Measurements from ENCODE around the gene RPA3. TPM values are rescaled to one million over a fixed set of nuclear protein-coding genes. Genes with fewer than 3 reads are reported as not detected.

The RPA3 gene
- total RNA-seq, 1 experiment from 2014 or later = 87.5 TPM

DNA sequence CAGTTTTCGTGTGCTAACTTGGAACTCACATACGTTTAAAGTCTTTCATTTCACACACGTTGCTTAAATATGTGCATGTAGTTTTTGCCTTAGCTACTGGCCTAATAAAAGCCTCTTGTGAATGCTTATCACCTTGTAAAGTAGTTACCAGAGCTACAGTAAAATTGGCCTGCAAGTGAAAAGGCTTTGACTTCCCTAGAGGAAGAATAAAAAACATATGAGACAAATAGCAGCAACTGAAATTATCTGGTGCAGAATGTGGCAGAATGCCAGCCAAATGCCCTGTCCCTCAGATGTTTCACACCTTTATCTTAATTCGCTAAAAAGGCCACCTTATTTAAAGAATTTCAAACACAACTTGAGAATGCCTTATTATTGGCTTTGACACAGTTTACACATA is 28.1 kb upstream of the RPA3 start:
- H3K27me3 ChIP-seq (ENCODE audit: insufficient read depth, low read length) = no peaks in the 10 kb centered on the region
- ATAC-seq (no peak), DNase-seq (ENCODE audit: low read depth, low spot score) (no peak)
- no peak overlapping the region for H3K4me2 ChIP-seq (ENCODE audit: low read length)
- H3K4me3 ChIP-seq (replicated peaks in 1 of 2; ENCODE audit: low read depth in 1 of 2, low read length in 2 of 2) = no peak overlapping the region
- H3K9me3 ChIP-seq (ENCODE audit: control insufficient read depth in 1 of 2, insufficient read depth in 1 of 2, low read depth in 1 of 2, low read length in 2 of 2) = no peaks in the 10 kb centered on the region
- CTCF ChIA-PET = no interaction called here
- H3K9ac ChIP-seq (ENCODE audit: low read length) = no peak overlapping the region
- H3K79me2 ChIP-seq (ENCODE audit: insufficient read depth, low read length) = no peaks in the 10 kb centered on the region
- no peaks in the 10 kb centered on the region for H3K9me2 ChIP-seq (ENCODE audit: insufficient read depth)
- no peaks in the 10 kb centered on the region for H4K20me1 ChIP-seq (ENCODE audit: insufficient read depth)
- no peak overlapping the region for H2AFZ ChIP-seq (ENCODE audit: low read depth, low read length, poor library complexity, severe bottlenecking)
- RAD21 ChIA-PET (ENCODE audit: low non-redundant PET in 1 of 2, low total read pairs in 2 of 2, uncharacterized antibody in 2 of 2, unreplicated experiment in 2 of 2) = no interaction called here
- intact Hi-C loops (cut with micrococcal nuclease) = no loop called here
- H3K27ac ChIP-seq (ENCODE audit: low read depth, low read length) = no peak overlapping the region
- TF ChIP-seq EGR1 (IDR thresholded peaks at IDR 0.05; ENCODE audit: low read depth) (no peak), YY1 (IDR thresholded peaks at IDR 0.05; ENCODE audit: extremely low read depth, insufficient replicate concordance, low read depth, low read length) (no peak), SRF (IDR thresholded peaks at IDR 0.05; ENCODE audit: low read depth) (no peak), EZH2phosphoT487 (IDR thresholded peaks at IDR 0.05; ENCODE audit: borderline replicate concordance) (no peak), JUND (IDR thresholded peaks at IDR 0.05) (no peak), POLR2A (IDR thresholded peaks at IDR 0.05; ENCODE audit: borderline replicate concordance, extremely low read depth, insufficient read depth, insufficient read length) (no peak), RAD21 (IDR thresholded peaks at IDR 0.05; ENCODE audit: low read depth) (no peak), POLR2AphosphoS5 (IDR thresholded peaks at IDR 0.05; ENCODE audit: low read depth, low read length) (no peak), CEBPB (IDR thresholded peaks at IDR 0.05; ENCODE audit: low read depth) (no peak), ZNF274 (IDR thresholded peaks at IDR 0.05; ENCODE audit: low read depth, low read length) (no peak), TCF7L2 (IDR thresholded peaks at IDR 0.05; ENCODE audit: borderline replicate concordance, extremely low read depth, insufficient read depth, insufficient read length) (no peak), ELF1 (IDR thresholded peaks at IDR 0.05; ENCODE audit: borderline replicate concordance, low read depth) (no peak), EZH2 (IDR thresholded peaks at IDR 0.05) (no peak), CBX3 (IDR thresholded peaks at IDR 0.05; ENCODE audit: low read depth) (no peak), ZFX (IDR thresholded peaks at IDR 0.05) (no peak), SIN3A (IDR thresholded peaks at IDR 0.05; ENCODE audit: low read depth) (no peak)
- TF ChIP-seq, protein P1, sequence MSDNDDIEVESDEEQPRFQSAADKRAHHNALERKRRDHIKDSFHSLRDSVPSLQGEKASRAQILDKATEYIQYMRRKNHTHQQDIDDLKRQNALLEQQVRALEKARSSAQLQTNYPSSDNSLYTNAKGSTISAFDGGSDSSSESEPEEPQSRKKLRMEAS (IDR thresholded peaks at IDR 0.05) = no peak
- TF ChIP-seq, protein P2, sequence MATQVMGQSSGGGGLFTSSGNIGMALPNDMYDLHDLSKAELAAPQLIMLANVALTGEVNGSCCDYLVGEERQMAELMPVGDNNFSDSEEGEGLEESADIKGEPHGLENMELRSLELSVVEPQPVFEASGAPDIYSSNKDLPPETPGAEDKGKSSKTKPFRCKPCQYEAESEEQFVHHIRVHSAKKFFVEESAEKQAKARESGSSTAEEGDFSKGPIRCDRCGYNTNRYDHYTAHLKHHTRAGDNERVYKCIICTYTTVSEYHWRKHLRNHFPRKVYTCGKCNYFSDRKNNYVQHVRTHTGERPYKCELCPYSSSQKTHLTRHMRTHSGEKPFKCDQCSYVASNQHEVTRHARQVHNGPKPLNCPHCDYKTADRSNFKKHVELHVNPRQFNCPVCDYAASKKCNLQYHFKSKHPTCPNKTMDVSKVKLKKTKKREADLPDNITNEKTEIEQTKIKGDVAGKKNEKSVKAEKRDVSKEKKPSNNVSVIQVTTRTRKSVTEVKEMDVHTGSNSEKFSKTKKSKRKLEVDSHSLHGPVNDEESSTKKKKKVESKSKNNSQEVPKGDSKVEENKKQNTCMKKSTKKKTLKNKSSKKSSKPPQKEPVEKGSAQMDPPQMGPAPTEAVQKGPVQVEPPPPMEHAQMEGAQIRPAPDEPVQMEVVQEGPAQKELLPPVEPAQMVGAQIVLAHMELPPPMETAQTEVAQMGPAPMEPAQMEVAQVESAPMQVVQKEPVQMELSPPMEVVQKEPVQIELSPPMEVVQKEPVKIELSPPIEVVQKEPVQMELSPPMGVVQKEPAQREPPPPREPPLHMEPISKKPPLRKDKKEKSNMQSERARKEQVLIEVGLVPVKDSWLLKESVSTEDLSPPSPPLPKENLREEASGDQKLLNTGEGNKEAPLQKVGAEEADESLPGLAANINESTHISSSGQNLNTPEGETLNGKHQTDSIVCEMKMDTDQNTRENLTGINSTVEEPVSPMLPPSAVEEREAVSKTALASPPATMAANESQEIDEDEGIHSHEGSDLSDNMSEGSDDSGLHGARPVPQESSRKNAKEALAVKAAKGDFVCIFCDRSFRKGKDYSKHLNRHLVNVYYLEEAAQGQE (IDR thresholded peaks at IDR 0.05; ENCODE audit: low read depth) = no peak
- TF ChIP-seq, protein P3, sequence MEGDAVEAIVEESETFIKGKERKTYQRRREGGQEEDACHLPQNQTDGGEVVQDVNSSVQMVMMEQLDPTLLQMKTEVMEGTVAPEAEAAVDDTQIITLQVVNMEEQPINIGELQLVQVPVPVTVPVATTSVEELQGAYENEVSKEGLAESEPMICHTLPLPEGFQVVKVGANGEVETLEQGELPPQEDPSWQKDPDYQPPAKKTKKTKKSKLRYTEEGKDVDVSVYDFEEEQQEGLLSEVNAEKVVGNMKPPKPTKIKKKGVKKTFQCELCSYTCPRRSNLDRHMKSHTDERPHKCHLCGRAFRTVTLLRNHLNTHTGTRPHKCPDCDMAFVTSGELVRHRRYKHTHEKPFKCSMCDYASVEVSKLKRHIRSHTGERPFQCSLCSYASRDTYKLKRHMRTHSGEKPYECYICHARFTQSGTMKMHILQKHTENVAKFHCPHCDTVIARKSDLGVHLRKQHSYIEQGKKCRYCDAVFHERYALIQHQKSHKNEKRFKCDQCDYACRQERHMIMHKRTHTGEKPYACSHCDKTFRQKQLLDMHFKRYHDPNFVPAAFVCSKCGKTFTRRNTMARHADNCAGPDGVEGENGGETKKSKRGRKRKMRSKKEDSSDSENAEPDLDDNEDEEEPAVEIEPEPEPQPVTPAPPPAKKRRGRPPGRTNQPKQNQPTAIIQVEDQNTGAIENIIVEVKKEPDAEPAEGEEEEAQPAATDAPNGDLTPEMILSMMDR (IDR thresholded peaks at IDR 0.05 in 2 of 3, conservative IDR thresholded peaks at IDR 0.05 in 1 of 3; ENCODE audit: borderline replicate concordance in 1 of 3, insufficient read depth in 1 of 3, low read depth in 2 of 3, low read length in 2 of 3) = no peak
- TF ChIP-seq, protein P4, sequence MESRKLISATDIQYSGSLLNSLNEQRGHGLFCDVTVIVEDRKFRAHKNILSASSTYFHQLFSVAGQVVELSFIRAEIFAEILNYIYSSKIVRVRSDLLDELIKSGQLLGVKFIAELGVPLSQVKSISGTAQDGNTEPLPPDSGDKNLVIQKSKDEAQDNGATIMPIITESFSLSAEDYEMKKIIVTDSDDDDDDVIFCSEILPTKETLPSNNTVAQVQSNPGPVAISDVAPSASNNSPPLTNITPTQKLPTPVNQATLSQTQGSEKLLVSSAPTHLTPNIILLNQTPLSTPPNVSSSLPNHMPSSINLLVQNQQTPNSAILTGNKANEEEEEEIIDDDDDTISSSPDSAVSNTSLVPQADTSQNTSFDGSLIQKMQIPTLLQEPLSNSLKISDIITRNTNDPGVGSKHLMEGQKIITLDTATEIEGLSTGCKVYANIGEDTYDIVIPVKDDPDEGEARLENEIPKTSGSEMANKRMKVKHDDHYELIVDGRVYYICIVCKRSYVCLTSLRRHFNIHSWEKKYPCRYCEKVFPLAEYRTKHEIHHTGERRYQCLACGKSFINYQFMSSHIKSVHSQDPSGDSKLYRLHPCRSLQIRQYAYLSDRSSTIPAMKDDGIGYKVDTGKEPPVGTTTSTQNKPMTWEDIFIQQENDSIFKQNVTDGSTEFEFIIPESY (IDR thresholded peaks at IDR 0.05; ENCODE audit: extremely low read depth, insufficient replicate concordance, low read length) = no peak
- no peaks in the 10 kb centered on the region for H3K36me3 ChIP-seq (ENCODE audit: control insufficient read depth in 1 of 2, insufficient read depth in 2 of 2, low read length in 2 of 2)
- POLR2A ChIA-PET = no interaction called here
- no TSS peak for BruUV-seq (replicated peaks)
- no peaks in the 10 kb centered on the region for H3K4me1 ChIP-seq (ENCODE audit: control insufficient read depth in 1 of 2, insufficient read depth in 2 of 2, low read length in 2 of 2)

Data from HCT116 (cell line).